ENCODE data around the gene PLEKHD1.

DNA sequence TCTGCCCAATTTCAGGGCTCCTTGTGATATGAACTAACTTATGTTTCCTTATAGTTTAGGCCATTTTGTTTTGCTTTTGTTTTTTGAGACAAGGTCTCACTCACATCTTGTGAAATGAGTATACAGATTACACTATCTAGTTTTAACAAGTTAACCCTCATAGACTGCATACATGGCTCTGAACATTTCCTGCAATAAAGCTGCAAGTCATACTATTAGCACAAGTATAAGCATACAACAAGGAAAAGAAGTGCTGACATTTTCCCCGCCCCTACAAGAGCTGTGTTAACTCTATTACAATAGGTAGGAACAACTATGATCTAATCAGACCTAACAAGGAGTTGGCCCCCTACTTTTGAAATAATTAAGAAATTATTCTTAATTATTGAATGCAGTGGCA lies 54.2 kb downstream of the PLEKHD1 start:
- TF ChIP-seq, protein P1, sequence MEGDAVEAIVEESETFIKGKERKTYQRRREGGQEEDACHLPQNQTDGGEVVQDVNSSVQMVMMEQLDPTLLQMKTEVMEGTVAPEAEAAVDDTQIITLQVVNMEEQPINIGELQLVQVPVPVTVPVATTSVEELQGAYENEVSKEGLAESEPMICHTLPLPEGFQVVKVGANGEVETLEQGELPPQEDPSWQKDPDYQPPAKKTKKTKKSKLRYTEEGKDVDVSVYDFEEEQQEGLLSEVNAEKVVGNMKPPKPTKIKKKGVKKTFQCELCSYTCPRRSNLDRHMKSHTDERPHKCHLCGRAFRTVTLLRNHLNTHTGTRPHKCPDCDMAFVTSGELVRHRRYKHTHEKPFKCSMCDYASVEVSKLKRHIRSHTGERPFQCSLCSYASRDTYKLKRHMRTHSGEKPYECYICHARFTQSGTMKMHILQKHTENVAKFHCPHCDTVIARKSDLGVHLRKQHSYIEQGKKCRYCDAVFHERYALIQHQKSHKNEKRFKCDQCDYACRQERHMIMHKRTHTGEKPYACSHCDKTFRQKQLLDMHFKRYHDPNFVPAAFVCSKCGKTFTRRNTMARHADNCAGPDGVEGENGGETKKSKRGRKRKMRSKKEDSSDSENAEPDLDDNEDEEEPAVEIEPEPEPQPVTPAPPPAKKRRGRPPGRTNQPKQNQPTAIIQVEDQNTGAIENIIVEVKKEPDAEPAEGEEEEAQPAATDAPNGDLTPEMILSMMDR (IDR thresholded peaks at IDR 0.05), result no peak
- TF ChIP-seq EZH2 (IDR thresholded peaks at IDR 0.05), result no peak
- no peak for TF ChIP-seq EZH2phosphoT487 (IDR thresholded peaks at IDR 0.05)

Measured in neural progenitor cell (in vitro differentiated cells).